OCI-LY7 (cell line): Measurements from ENCODE around the gene CSNK1G2. TPM values are rescaled to one million over a fixed set of nuclear protein-coding genes. Genes with fewer than 3 reads are reported as not detected.

ENCODE experiments used
- BruUV-seq: library from RNA; stranded (reverse); fragments of 400-500 nt; replicated peaks from 2 replicates; lab custom pipeline; 2021; lab: Mats Ljungman, UMichigan
- CTCF ChIA-PET: fragments of 300-600 bp; sonication (Branson Sonifier 250); formaldehyde crosslinking; loops from one replicate; lab custom pipeline; 2022; ENCODE audit warnings: antibody characterized with exemption; ENCODE audit not compliant: unreplicated experiment; lab: Charles Lee
- POLR2A ChIA-PET: fragments of 300-600 bp; sonication (Branson Sonifier 250); formaldehyde crosslinking; loops from one replicate; lab custom pipeline; 2022; ENCODE audit warnings: antibody characterized with exemption; lab: Charles Lee
- DNase-seq: peaks from one replicate; pipeline ENCODE4 v3.0.0-alpha.2; 2015; ENCODE audit warnings: low spot score
- H2AFZ ChIP-seq: fragments of 200-600 bp; sonication (generic), shearing (Covaris generic); 2 replicates; pipeline ENCODE4 v1.6.1; 2014; ENCODE audit warnings: mild to moderate bottlenecking, antibody characterized with exemption, low read length, moderate library complexity
- H3K27ac ChIP-seq: fragments of 200-600 bp; sonication (generic); 2 replicates; pipeline ENCODE4 v1.5.1; 2014; ENCODE audit warnings: mixed run types, low read depth, mild to moderate bottlenecking, moderate library complexity, low read length, inconsistent platforms; ENCODE audit not compliant: poor library complexity, severe bottlenecking
- H3K36me3 ChIP-seq: fragments of 200-600 bp; sonication (generic); 2 replicates; pipeline ENCODE4 v1.6.1; 2014; ENCODE audit warnings: mild to moderate bottlenecking, antibody characterized with exemption, low read length, moderate library complexity, mixed read lengths; ENCODE audit not compliant: insufficient read depth
- H3K4me1 ChIP-seq: fragments of 200-600 bp; sonication (generic); 2 replicates; pipeline ENCODE4 v1.5.1; 2014; ENCODE audit warnings: mild to moderate bottlenecking, low read length; ENCODE audit not compliant: insufficient read depth, poor library complexity, severe bottlenecking
- H3K4me2 ChIP-seq: fragments of 200-600 bp; sonication (generic); 2 replicates; pipeline ENCODE4 v1.6.1; 2014; ENCODE audit warnings: mild to moderate bottlenecking, low read length
- H3K4me3 ChIP-seq: fragments of 200-600 bp; sonication (generic); 2 replicates; pipeline ENCODE4 v1.5.1; 2014; ENCODE audit warnings: mild to moderate bottlenecking, low read depth, low read length; ENCODE audit not compliant: poor library complexity, severe bottlenecking
- H3K79me2 ChIP-seq: fragments of 200-600 bp; sonication (generic); 2 replicates; pipeline ENCODE4 v1.6.1; 2016; ENCODE audit warnings: low read depth, mild to moderate bottlenecking, low read length, moderate library complexity, mixed read lengths; ENCODE audit not compliant: insufficient read depth
- H3K9me2 ChIP-seq: fragments of 200-600 bp; sonication (generic); 2 replicates; pipeline ENCODE4 v1.6.1; 2016; ENCODE audit warnings: mild to moderate bottlenecking, low read length, mixed read lengths; ENCODE audit not compliant: insufficient read depth
- H3K9me3 ChIP-seq: fragments of 200-600 bp; sonication (generic); 2 replicates; pipeline ENCODE4 v1.6.1; 2014; ENCODE audit warnings: mild to moderate bottlenecking, mixed run types, low read length, mixed read lengths
- H4K20me1 ChIP-seq: fragments of 200-600 bp; sonication (generic); 2 replicates; pipeline ENCODE4 v1.6.1; 2014; ENCODE audit warnings: mild to moderate bottlenecking, antibody characterized with exemption, low read length, moderate library complexity, mixed read lengths; ENCODE audit not compliant: insufficient read depth
- EZH2phosphoT487 ChIP-seq: fragments of 200-600 bp; sonication (generic); IDR thresholded peaks from 2 replicates; pipeline ENCODE4 v1.6.1; 2018; ENCODE audit warnings: low read depth, borderline replicate concordance, mild to moderate bottlenecking, mixed run types, antibody characterized with exemption, low read length, moderate library complexity, mixed read lengths
- intact Hi-C: fragments of 100-400 bp; cut with micrococcal nuclease; formaldehyde crosslinking; loops from one replicate; pipeline ENCODE4 v1.10.0; 2022; ENCODE audit not compliant: unreplicated experiment
- total RNA-seq, 2 experiments: library from RNA; depleted of rRNA in 1 of 2; stranded (reverse); fragments of >200 nt in 1 of 2; shearing (Covaris generic) in 1 of 2; gene quantifications; 2 replicates each; pipeline ENCODE4 v1.2.3, GENCODE V29; 2014 to 2022
- TF ChIP-seq, protein P1 (sequence below): fragments of 200-600 bp; sonication (generic); conservative IDR thresholded peaks from 2 replicates; pipeline ENCODE4 v1.5.1; 2014; ENCODE audit warnings: mild to moderate bottlenecking, antibody characterized with exemption, low read length, moderate library complexity, mixed read lengths

Gene CSNK1G2
- total RNA-seq, 2 experiments from 2014 or later: 95.9 to 133 TPM

DNA sequence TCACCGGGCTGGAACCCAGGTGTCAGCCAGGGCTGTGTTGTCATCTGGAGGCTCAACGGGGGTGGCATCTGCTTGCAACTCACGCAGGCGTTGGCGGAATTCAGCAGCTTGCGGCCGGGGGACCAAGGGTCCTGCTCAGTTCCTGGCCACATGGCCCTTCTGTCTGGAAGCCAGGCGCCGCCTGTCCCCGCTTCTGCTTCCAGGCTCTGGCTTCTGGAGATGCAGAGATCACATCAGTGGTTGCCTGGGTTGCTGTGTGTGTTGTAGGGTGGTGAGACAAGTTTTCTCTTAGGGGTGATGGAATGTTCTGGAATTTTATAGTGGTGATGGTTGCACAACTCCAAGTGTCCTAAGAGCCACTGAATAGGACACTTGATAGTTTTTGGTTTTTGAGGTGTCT is 30.8 kb upstream of the CSNK1G2 start:
- no peak for TF ChIP-seq EZH2phosphoT487
- TF ChIP-seq, protein P1, sequence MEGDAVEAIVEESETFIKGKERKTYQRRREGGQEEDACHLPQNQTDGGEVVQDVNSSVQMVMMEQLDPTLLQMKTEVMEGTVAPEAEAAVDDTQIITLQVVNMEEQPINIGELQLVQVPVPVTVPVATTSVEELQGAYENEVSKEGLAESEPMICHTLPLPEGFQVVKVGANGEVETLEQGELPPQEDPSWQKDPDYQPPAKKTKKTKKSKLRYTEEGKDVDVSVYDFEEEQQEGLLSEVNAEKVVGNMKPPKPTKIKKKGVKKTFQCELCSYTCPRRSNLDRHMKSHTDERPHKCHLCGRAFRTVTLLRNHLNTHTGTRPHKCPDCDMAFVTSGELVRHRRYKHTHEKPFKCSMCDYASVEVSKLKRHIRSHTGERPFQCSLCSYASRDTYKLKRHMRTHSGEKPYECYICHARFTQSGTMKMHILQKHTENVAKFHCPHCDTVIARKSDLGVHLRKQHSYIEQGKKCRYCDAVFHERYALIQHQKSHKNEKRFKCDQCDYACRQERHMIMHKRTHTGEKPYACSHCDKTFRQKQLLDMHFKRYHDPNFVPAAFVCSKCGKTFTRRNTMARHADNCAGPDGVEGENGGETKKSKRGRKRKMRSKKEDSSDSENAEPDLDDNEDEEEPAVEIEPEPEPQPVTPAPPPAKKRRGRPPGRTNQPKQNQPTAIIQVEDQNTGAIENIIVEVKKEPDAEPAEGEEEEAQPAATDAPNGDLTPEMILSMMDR: no peak
- no peak for DNase-seq
- no peaks in the 10 kb centered on the region for H3K9me3 ChIP-seq
- peaks cover 40% of the 10 kb centered on the region for H3K36me3 ChIP-seq
- POLR2A ChIA-PET: no interaction called here
- intact Hi-C loops: no loop called here
- no peak overlapping the region for H2AFZ ChIP-seq
- CTCF ChIA-PET: no interaction called here
- H4K20me1 ChIP-seq: peaks cover 5% of the 10 kb centered on the region
- H3K79me2 ChIP-seq: peaks cover 48% of the 10 kb centered on the region
- H3K4me1 ChIP-seq: peaks cover 8% of the 10 kb centered on the region
- no peaks in the 10 kb centered on the region for H3K9me2 ChIP-seq
- H3K4me3 ChIP-seq: no peak overlapping the region
- no peak overlapping the region for H3K27ac ChIP-seq
- H3K4me2 ChIP-seq: no peak overlapping the region
- BruUV-seq: no TSS peak

DNA sequence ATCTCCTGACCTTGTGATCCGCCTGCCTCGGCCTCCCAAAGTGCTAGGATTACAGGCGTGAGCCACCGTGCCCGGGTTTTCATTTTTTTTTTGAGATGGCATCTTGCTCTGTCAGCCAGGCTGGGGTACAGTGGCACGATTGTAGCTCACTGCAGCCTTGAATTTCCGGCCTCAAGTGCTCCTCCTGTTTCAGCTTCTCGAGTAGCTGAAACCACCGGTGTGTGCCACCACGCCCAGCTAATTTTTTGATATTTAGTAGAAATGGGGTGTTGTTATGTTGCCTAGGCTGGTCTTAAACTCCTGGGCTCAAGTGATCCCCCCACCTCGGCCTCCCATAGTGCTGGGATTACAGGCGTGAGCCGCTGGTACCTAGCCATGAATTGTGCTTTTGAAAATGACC is 29.9 kb upstream of the CSNK1G2 start:
- Histone ChIP-seq H3K4me3 (no peak overlapping the region), H3K4me1 (peaks cover 3% of the 10 kb centered on the region), H3K4me2 (no peak overlapping the region), H3K9me3 (no peaks in the 10 kb centered on the region), H3K9me2 (no peaks in the 10 kb centered on the region), H2AFZ (no peak overlapping the region), H3K79me2 (peaks cover 43% of the 10 kb centered on the region), H3K27ac (no peak overlapping the region), H4K20me1 (peaks cover under 1% of the 10 kb centered on the region; the same call in 1 of the 2 replicates), H3K36me3 (peaks cover 37% of the 10 kb centered on the region)
- ChIA-PET CTCF (no interaction called here), POLR2A (no interaction called here)
- no TSS peak for BruUV-seq
- intact Hi-C loops: no loop called here
- no peak for DNase-seq
- TF ChIP-seq, protein P1: no peak
- TF ChIP-seq EZH2phosphoT487: no peak

DNA sequence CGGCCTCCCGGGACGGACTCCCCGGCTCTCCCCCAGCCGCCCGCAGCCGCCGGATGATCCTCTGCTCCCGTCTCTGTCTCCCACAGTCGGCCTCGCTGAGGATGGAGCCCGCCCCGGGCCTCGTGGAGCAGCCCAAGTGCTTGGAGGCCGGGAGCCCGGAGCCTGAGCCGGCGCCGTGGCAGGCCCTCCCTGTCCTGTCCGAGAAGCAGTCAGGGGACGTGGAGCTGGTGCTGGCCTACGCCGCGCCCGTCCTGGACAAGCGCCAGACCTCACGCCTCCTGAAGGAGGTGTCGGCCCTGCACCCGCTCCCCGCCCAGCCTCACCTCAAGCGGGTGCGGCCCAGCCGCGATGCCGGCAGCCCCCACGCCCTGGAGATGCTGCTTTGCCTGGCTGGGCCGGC is 29.0 kb upstream of the CSNK1G2 start:
- Histone ChIP-seq H3K4me2 (no peak overlapping the region), H3K4me3 (no peak overlapping the region), H3K27ac (no peak overlapping the region), H2AFZ (no peak overlapping the region), H3K36me3 (peaks cover 37% of the 10 kb centered on the region), H3K79me2 (peaks cover 36% of the 10 kb centered on the region), H3K9me2 (no peaks in the 10 kb centered on the region), H3K4me1 (no peaks in the 10 kb centered on the region), H4K20me1 (no peaks in the 10 kb centered on the region; the same call in 1 of the 2 replicates), H3K9me3 (no peaks in the 10 kb centered on the region)
- POLR2A ChIA-PET: no interaction called here
- BruUV-seq: no TSS peak
- CTCF ChIA-PET: no interaction called here
- intact Hi-C loops: no loop called here
- TF ChIP-seq, protein P1: no peak
- TF ChIP-seq EZH2phosphoT487: no peak
- no peak for DNase-seq
